DND-41 (cell line): ENCODE results near the gene SPRR2G.

Experiments
- CTCF ChIP-seq: IDR thresholded peaks from 2 replicates; pipeline ENCODE4 v1.5.1; 2012; ENCODE audit warnings: borderline replicate concordance, low read length, moderate library complexity, mild to moderate bottlenecking; ENCODE audit not compliant: poor library complexity, severe bottlenecking; ENCODE audit errors: extremely low read depth
- EZH2 ChIP-seq: IDR thresholded peaks from 3 replicates; pipeline ENCODE4 v1.6.1; 2012; ENCODE audit warnings: borderline replicate concordance, low read depth, mild to moderate bottlenecking, moderate library complexity, low read length, inconsistent platforms; ENCODE audit not compliant: severe bottlenecking

DNA sequence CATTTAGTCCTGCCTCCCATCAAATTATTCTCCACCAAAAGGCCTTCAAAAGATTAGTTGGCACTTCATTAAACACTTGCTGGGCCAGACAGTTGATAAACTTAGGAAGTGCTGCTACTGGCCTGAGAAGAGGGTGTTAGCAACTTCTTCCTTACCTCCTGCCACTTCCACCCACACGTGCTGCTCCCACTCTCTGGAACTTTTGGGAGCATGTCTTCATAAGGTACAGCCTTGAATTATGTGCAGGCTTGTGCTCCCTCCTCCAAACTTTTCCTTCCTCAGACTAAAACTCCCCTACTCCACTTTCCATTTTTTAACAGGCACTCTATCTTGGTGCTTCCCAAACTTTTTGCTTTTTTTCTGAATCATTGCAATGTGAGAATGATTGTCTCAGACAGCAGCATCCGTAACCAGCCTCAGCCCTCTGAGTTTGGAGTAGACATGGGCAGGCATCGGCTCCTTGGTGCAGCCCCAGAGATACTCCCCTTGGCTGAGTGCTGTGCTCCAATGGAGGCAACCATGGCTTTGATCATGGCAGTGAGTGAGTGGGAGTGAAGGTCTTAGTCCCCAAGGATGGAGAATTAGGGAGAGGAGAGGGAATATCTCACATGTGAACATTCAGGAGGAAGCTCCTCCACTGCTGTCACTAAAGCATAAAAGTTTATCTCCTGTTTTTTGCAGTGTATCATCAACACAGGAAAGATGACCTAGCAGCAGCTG, 43.8 kb upstream of the SPRR2G start:
- TF ChIP-seq CTCF (no peak), EZH2 (no peak)
